Endothelial cell of umbilical vein (primary cell): ENCODE measurements around the gene NEDD4L. TPM values are rescaled to one million over a fixed set of nuclear protein-coding genes. Genes with fewer than 3 reads are reported as not detected.

Source experiments
- BruUV-seq: library from RNA; stranded (reverse); fragments of 400-500 nt; replicated peaks from 2 replicates; lab custom pipeline; 2021; lab: Mats Ljungman, UMichigan
- CTCF ChIA-PET: fragments of 300-600, 350-600 bp; sonication (Branson Sonifier 250); formaldehyde crosslinking; loops from one replicate; lab custom pipeline; 2021; ENCODE audit warnings: antibody characterized with exemption, inconsistent platforms; lab: Charles Lee
- POLR2A ChIA-PET: fragments of 300-600, 350-600 bp; sonication (Branson Sonifier 250); formaldehyde crosslinking; loops from one replicate; lab custom pipeline; 2021; ENCODE audit warnings: antibody characterized with exemption, inconsistent platforms; lab: Charles Lee
- DNase-seq: peaks from one replicate; pipeline ENCODE4 v3.0.0-alpha.2; 2011; ENCODE audit warnings: low read depth, low spot score
- FAIRE-seq: peaks from 2 replicates; lab custom pipeline; 2011; peaks lifted over from hg19 to GRCh38; lab: Jason Lieb, UNC
- H2AFZ ChIP-seq: 2 replicates; pipeline ENCODE4 v1.6.0; 2012; ENCODE audit warnings: low read depth, low read length, control low read depth, inconsistent platforms
- H3K27ac ChIP-seq: 2 replicates; pipeline ENCODE4 v1.5.1; 2011; ENCODE audit warnings: low read depth, mild to moderate bottlenecking, control low read depth, low read length, moderate library complexity; ENCODE audit not compliant: insufficient read depth
- H3K27me3 ChIP-seq, 2 experiments: 2 replicates each; pipeline versions ENCODE4 v1.6.0 to v1.6.1; 2011; ENCODE audit warnings: low read length in 2 of 2, mixed read lengths in 1 of 2; ENCODE audit not compliant: control insufficient read depth in 2 of 2, insufficient read depth in 2 of 2
- H3K36me3 ChIP-seq, 2 experiments: 2 replicates in 1 of 2; 3 replicates in 1 of 2; pipeline ENCODE4 v1.5.1; 2011; ENCODE audit warnings: low read length in 2 of 2, mild to moderate bottlenecking in 1 of 2, moderate library complexity in 1 of 2; ENCODE audit not compliant: control insufficient read depth in 2 of 2, insufficient read depth in 2 of 2; ENCODE audit errors: extremely low read depth in 1 of 2
- H3K4me1 ChIP-seq: 3 replicates; pipeline ENCODE4 v1.5.1; 2011; ENCODE audit warnings: mild to moderate bottlenecking, low read length; ENCODE audit not compliant: control insufficient read depth, insufficient read depth; ENCODE audit errors: extremely low read depth
- H3K4me2 ChIP-seq: 2 replicates; pipeline ENCODE4 v1.6.1; 2011; ENCODE audit warnings: low read length, control low read depth, mixed read lengths; ENCODE audit not compliant: insufficient read depth
- H3K4me3 ChIP-seq, 3 experiments: fragments of 200-600 bp in 1 of 3; sonication (generic), shearing (Covaris generic) in 1 of 3; replicated peaks in 1 of 3; 2 replicates each; pipeline ENCODE4 v1.5.1; 2011 to 2016; ENCODE audit warnings: control low read depth in 3 of 3, low read length in 3 of 3, mild to moderate bottlenecking in 2 of 3, inconsistent platforms in 1 of 3, low read depth in 1 of 3, moderate library complexity in 1 of 3; ENCODE audit not compliant: insufficient read depth in 1 of 3
- H3K79me2 ChIP-seq: 2 replicates; pipeline ENCODE4 v1.6.0; 2012; ENCODE audit warnings: low read length, inconsistent platforms; ENCODE audit not compliant: control insufficient read depth, insufficient read depth
- H3K9ac ChIP-seq: replicated peaks from 2 replicates; pipeline ENCODE3; 2011; ENCODE audit warnings: low read length, control low read depth; ENCODE audit not compliant: insufficient read depth; ENCODE audit errors: extremely low read depth
- H3K9me1 ChIP-seq: replicated peaks from 3 replicates; pipeline ENCODE4 v1.6.0; 2011; ENCODE audit warnings: mild to moderate bottlenecking, low read length; ENCODE audit not compliant: control insufficient read depth, insufficient read depth; ENCODE audit errors: extremely low read depth
- H3K9me3 ChIP-seq: replicated peaks from 2 replicates; pipeline ENCODE4 v1.5.1; 2012; ENCODE audit warnings: low read length, inconsistent platforms; ENCODE audit not compliant: control insufficient read depth, insufficient read depth
- H4K20me1 ChIP-seq: replicated peaks from 2 replicates; pipeline ENCODE3; 2011; ENCODE audit warnings: mild to moderate bottlenecking, low read length; ENCODE audit not compliant: control insufficient read depth, insufficient read depth; ENCODE audit errors: extremely low read depth
- EZH2 ChIP-seq: IDR thresholded peaks from 2 replicates; pipeline ENCODE4 v1.6.1; 2012; ENCODE audit warnings: borderline replicate concordance, low read depth, mild to moderate bottlenecking, moderate library complexity, low read length, inconsistent platforms; ENCODE audit not compliant: severe bottlenecking
- GATA2 ChIP-seq: IDR thresholded peaks from 2 replicates; pipeline ENCODE4 v1.7.0; 2011; ENCODE audit warnings: low read depth, mild to moderate bottlenecking, moderate library complexity, mixed read lengths, low read length; ENCODE audit not compliant: insufficient read length, insufficient read depth
- JUN ChIP-seq: IDR thresholded peaks from 2 replicates; pipeline ENCODE4 v1.6.1; 2011; ENCODE audit warnings: borderline replicate concordance, low read depth; ENCODE audit not compliant: insufficient read length, insufficient read depth
- MAX ChIP-seq: IDR thresholded peaks from 2 replicates; pipeline ENCODE4 v1.6.1; 2011; ENCODE audit not compliant: insufficient read depth, insufficient read length
- POLR2A ChIP-seq: IDR thresholded peaks from 2 replicates; pipeline ENCODE4 v1.6.1; 2012; ENCODE audit warnings: low read depth, mild to moderate bottlenecking, control low read depth, low read length
- dilution Hi-C: fragments of 300-500 bp; cut with MboI; formaldehyde crosslinking; loops from one replicate; pipeline ENCODE4 v1.15.0; 2019; ENCODE audit warnings: low sequenced_read_pairs; ENCODE audit not compliant: extremely low pct_ligation_motif_present
- intact Hi-C: fragments of 100-400 bp; cut with micrococcal nuclease; formaldehyde crosslinking; loops from one replicate; pipeline ENCODE4 v1.10.0; 2022
- polyA plus RNA-seq, 4 experiments: library from polyadenylated mRNA; depleted of rRNA in 3 of 4; stranded (reverse) in 3 of 4; unstranded in 1 of 4; fragments of >200 nt; gene quantifications; 2 replicates each; pipeline versions ENCODE4 v1.2.1 to v1.2.3, GENCODE V29; 2011 to 2012; ENCODE audit warnings: missing spikeins in 1 of 4
- total RNA-seq: library from RNA; stranded (reverse); gene quantifications from 2 replicates; pipeline ENCODE4 v1.2.3, GENCODE V29; 2021
- TF ChIP-seq, protein P1 (sequence below), 2 donors: IDR thresholded peaks; 1 replicate in 1 of 2; 2 replicates in 1 of 2; pipeline ENCODE4 v1.5.1; 2011; ENCODE audit warnings: low read length in 2 of 2, mild to moderate bottlenecking in 2 of 2, moderate library complexity in 2 of 2, control low read depth in 1 of 2, inconsistent platforms in 1 of 2, low read depth in 1 of 2; ENCODE audit not compliant: insufficient read depth in 1 of 2; ENCODE audit errors: extremely low read depth in 1 of 2

Gene NEDD4L
- total and polyA plus RNA-seq, 2 donors (not counting 3 experiments of a cell fraction or from before 2014, with no cell fraction given) = 20.5 to 78.9 TPM

- no peaks in the 10 kb centered on the region for H3K4me1 ChIP-seq
- FAIRE-seq (no peak), DNase-seq (no peak)
- no peaks in the 10 kb centered on the region for H3K27me3 ChIP-seq
- TF ChIP-seq EZH2 (no peak), POLR2A (no peak)
- no peaks in the 10 kb centered on the region for H3K79me2 ChIP-seq
- no peaks in the 10 kb centered on the region for H3K36me3 ChIP-seq
- dilution Hi-C loops = no loop called here
- no peak overlapping the region for H3K4me2 ChIP-seq
- no peak overlapping the region for H3K27ac ChIP-seq
- ChIA-PET POLR2A (no interaction called here), CTCF (interaction anchor here (1.6 to 2.3 kb wide), 2 partner anchors 10 to 29 kb away, joined by 3 to 6 read pairs; no protein-coding TSS in a partner anchor)
- no peak overlapping the region for H2AFZ ChIP-seq
- no peaks in the 10 kb centered on the region for H3K9me1 ChIP-seq
- BruUV-seq = no TSS peak
- no peak overlapping the region for H3K9ac ChIP-seq
- intact Hi-C loops = no loop called here
- no peaks in the 10 kb centered on the region for H4K20me1 ChIP-seq
- no peak overlapping the region for H3K4me3 ChIP-seq
- H3K9me3 ChIP-seq = no peaks in the 10 kb centered on the region
Measured at GRCh38 chr18:58427321-58427720, 383.3 kb downstream of the NEDD4L start.

GRCh38 chr18:58429442-58429841 lies 385.4 kb downstream of the NEDD4L start:
- no peak overlapping the region for H3K4me3 ChIP-seq
- no peaks in the 10 kb centered on the region for H3K9me3 ChIP-seq
- H2AFZ ChIP-seq = no peak overlapping the region
- DNase-seq (no peak), FAIRE-seq (no peak)
- H4K20me1 ChIP-seq = no peaks in the 10 kb centered on the region
- CTCF ChIA-PET = interaction anchor here (0.7 kb wide), 1 partner anchor 12 kb away, joined by 3 read pairs; no protein-coding TSS in a partner anchor
- TF ChIP-seq, protein P1, sequence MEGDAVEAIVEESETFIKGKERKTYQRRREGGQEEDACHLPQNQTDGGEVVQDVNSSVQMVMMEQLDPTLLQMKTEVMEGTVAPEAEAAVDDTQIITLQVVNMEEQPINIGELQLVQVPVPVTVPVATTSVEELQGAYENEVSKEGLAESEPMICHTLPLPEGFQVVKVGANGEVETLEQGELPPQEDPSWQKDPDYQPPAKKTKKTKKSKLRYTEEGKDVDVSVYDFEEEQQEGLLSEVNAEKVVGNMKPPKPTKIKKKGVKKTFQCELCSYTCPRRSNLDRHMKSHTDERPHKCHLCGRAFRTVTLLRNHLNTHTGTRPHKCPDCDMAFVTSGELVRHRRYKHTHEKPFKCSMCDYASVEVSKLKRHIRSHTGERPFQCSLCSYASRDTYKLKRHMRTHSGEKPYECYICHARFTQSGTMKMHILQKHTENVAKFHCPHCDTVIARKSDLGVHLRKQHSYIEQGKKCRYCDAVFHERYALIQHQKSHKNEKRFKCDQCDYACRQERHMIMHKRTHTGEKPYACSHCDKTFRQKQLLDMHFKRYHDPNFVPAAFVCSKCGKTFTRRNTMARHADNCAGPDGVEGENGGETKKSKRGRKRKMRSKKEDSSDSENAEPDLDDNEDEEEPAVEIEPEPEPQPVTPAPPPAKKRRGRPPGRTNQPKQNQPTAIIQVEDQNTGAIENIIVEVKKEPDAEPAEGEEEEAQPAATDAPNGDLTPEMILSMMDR (IDR thresholded peaks at IDR 0.05; ENCODE audit: extremely low read depth in 1 of 2, insufficient read depth in 1 of 2, low read depth in 1 of 2, low read length in 2 of 2) = no peak
- no peak for TF ChIP-seq MAX
- no peak for TF ChIP-seq JUN
- no peak for TF ChIP-seq GATA2
- dilution Hi-C loops = no loop called here
- no peaks in the 10 kb centered on the region for H3K9me1 ChIP-seq
- no peaks in the 10 kb centered on the region for H3K27me3 ChIP-seq
- H3K79me2 ChIP-seq = no peaks in the 10 kb centered on the region
- H3K4me1 ChIP-seq = no peaks in the 10 kb centered on the region
- H3K36me3 ChIP-seq = no peaks in the 10 kb centered on the region
- H3K9ac ChIP-seq = no peak overlapping the region
- BruUV-seq = no TSS peak
- intact Hi-C loops = no loop called here
- H3K4me2 ChIP-seq = no peak overlapping the region
- no peak overlapping the region for H3K27ac ChIP-seq
- POLR2A ChIA-PET = no interaction called here
